Measurements from ENCODE around the gene KCTD18.

The KCTD18 gene

GRCh38 chr2:200472853-200473464, 36.9 kb downstream of the KCTD18 start:
- ChIA-PET CTCF (interaction anchor here (1.3 to 4.1 kb wide), 6 partner anchors 7 to 498 kb away, joined by 4 to 48 read pairs (median 22); no protein-coding TSS in a partner anchor), POLR2A (no interaction called here)
- no peak for DNase-seq (ENCODE audit: low read depth, low spot score)
- H3K4me3 ChIP-seq (ENCODE audit: low read depth, low read length): no peak overlapping the region
- no peak for TF ChIP-seq CTCF (IDR thresholded peaks at IDR 0.05; ENCODE audit: insufficient read depth, low read length, missing control alignments)

GRCh38 chr2:200471928-200472645, 37.8 kb downstream of the KCTD18 start:
- ChIA-PET POLR2A (no interaction called here), CTCF (interaction anchor here (0.6 to 4.1 kb wide), 12 partner anchors 8 to 500 kb away, joined by 3 to 48 read pairs (median 6); partner anchors contain the start of gene SPATS2L)
- no peak for TF ChIP-seq CTCF (IDR thresholded peaks at IDR 0.05; ENCODE audit: insufficient read depth, low read length, missing control alignments)

GRCh38 chr2:200471324-200471848, 38.5 kb downstream of the KCTD18 start:
- ChIA-PET CTCF (interaction anchor here (0.6 to 4.1 kb wide), 17 partner anchors 9 to 505 kb away, joined by 3 to 48 read pairs (median 6); partner anchors contain the start of gene SPATS2L), POLR2A (no interaction called here)
- DNase-seq (ENCODE audit: low read depth, low spot score): no peak
- peak; percentile 52 for TF ChIP-seq CTCF (IDR thresholded peaks at IDR 0.05; ENCODE audit: insufficient read depth, low read length, missing control alignments)
- no peak overlapping the region for H3K4me3 ChIP-seq (ENCODE audit: low read depth, low read length)

More at GRCh38 chr2:200471928-200472645, 37.8 kb downstream of the KCTD18 start:
- no peak overlapping the region for H3K4me3 ChIP-seq (ENCODE audit: low read depth, low read length)
- no peak for DNase-seq (ENCODE audit: low read depth, low spot score)

- no peak overlapping the region for H3K4me3 ChIP-seq (ENCODE audit: low read depth, low read length)
- DNase-seq (ENCODE audit: low read depth, low spot score): no peak
- POLR2A ChIA-PET: no interaction called here
- no peak for TF ChIP-seq CTCF (IDR thresholded peaks at IDR 0.05; ENCODE audit: insufficient read depth, low read length, missing control alignments)
- CTCF ChIA-PET: interaction anchor here (0.8 to 4.1 kb wide), 16 partner anchors 9 to 503 kb away, joined by 3 to 48 read pairs (median 6); no protein-coding TSS in a partner anchor
These were observed 39.6 kb downstream of the KCTD18 start for GRCh38 chr2:200470230-200470629.

- ChIA-PET CTCF (interaction anchor here (0.8 to 4.1 kb wide), 12 partner anchors 10 to 495 kb away, joined by 3 to 48 read pairs (median 6); no protein-coding TSS in a partner anchor), POLR2A (no interaction called here)
- no peak overlapping the region for H3K4me3 ChIP-seq (ENCODE audit: low read depth, low read length)
- TF ChIP-seq CTCF (IDR thresholded peaks at IDR 0.05; ENCODE audit: insufficient read depth, low read length, missing control alignments): no peak
- DNase-seq (ENCODE audit: low read depth, low spot score): no peak
These were observed 40.1 kb downstream of the KCTD18 start for GRCh38 chr2:200469708-200470211.
